Neural progenitor cell (in vitro differentiated cells): ENCODE data around the gene TRAF4. TPM values are rescaled to one million over a fixed set of nuclear protein-coding genes. Genes with fewer than 3 reads are reported as not detected.
A peak's percentile ranks its signal among the peaks of the same experiment; 100 is the strongest.

ENCODE experiments used
- DNase-seq: peaks from one replicate; pipeline ENCODE4 v3.0.0-alpha.2; 2016; ENCODE audit warnings: low spot score
- H2AFZ ChIP-seq: fragments of 200-600 bp; sonication (generic); replicated peaks from 2 replicates; pipeline ENCODE4 v1.6.1; 2016; ENCODE audit warnings: antibody characterized with exemption
- H3F3A ChIP-seq: fragments of 200-600 bp; sonication (generic); 2 replicates; pipeline ENCODE4 v1.6.1; 2016; ENCODE audit warnings: antibody characterized with exemption, low read depth
- H3K27ac ChIP-seq: fragments of 200-600 bp; sonication (generic); 2 replicates; pipeline ENCODE4 v1.5.1; 2016; ENCODE audit warnings: mild to moderate bottlenecking
- H3K27me3 ChIP-seq: fragments of 200-600 bp; sonication (generic); 2 replicates; pipeline ENCODE4 v1.6.1; 2016; ENCODE audit warnings: mild to moderate bottlenecking, moderate library complexity
- H3K36me3 ChIP-seq: fragments of 200-600 bp; sonication (generic); 2 replicates; pipeline ENCODE4 v1.5.1; 2016
- H3K4me1 ChIP-seq: fragments of 200-600 bp; sonication (generic); 2 replicates; pipeline ENCODE4 v1.6.1; 2016; ENCODE audit warnings: mixed run types
- H3K4me2 ChIP-seq: fragments of 200-600 bp; sonication (generic); 2 replicates; pipeline ENCODE4 v1.6.1; 2016
- H3K4me3 ChIP-seq: fragments of 200-600 bp; sonication (generic); 2 replicates; pipeline ENCODE4 v1.5.1; 2016
- H3K79me2 ChIP-seq: fragments of 200-600 bp; sonication (generic); 2 replicates; pipeline ENCODE4 v1.6.1; 2016; ENCODE audit warnings: low read depth
- H3K9ac ChIP-seq: fragments of 200-600 bp; sonication (generic); 2 replicates; pipeline ENCODE4 v1.6.1; 2016
- H3K9me3 ChIP-seq: fragments of 200-600 bp; sonication (generic); 2 replicates; pipeline ENCODE4 v1.5.1; 2016; ENCODE audit warnings: low read depth
- H4K20me1 ChIP-seq: fragments of 200-600 bp; sonication (generic); 2 replicates; pipeline ENCODE4 v1.6.1; 2016; ENCODE audit warnings: low read depth
- H3K27ac Mint-ChIP-seq: 3 replicates; pipeline ENCODE4 v1.8.0; 2021; ENCODE audit warnings: mixed read lengths
- H3K27me3 Mint-ChIP-seq: 2 replicates; pipeline ENCODE4 v1.8.0; 2022; ENCODE audit warnings: low read depth, mild to moderate bottlenecking, inconsistent platforms, moderate library complexity, mixed read lengths; ENCODE audit not compliant: insufficient read depth
- H3K36me3 Mint-ChIP-seq: 3 replicates; pipeline ENCODE4 v1.8.0; 2021; ENCODE audit warnings: mixed read lengths
- H3K4me1 Mint-ChIP-seq: 3 replicates; pipeline ENCODE4 v1.8.0; 2021; ENCODE audit warnings: mixed read lengths
- H3K4me3 Mint-ChIP-seq: 3 replicates; pipeline ENCODE4 v1.8.0; 2021; ENCODE audit warnings: mild to moderate bottlenecking, moderate library complexity, mixed read lengths
- H3K9me3 Mint-ChIP-seq: 3 replicates; pipeline ENCODE4 v1.8.0; 2020; ENCODE audit warnings: mixed read lengths
- EZH2 ChIP-seq: fragments of 200-600 bp; sonication (generic); IDR thresholded peaks from 2 replicates; pipeline ENCODE4 v1.6.1; 2017; ENCODE audit warnings: antibody characterized with exemption, mild to moderate bottlenecking, moderate library complexity
- EZH2phosphoT487 ChIP-seq: fragments of 200-600 bp; sonication (generic); IDR thresholded peaks from 2 replicates; pipeline ENCODE4 v1.6.1; 2017; ENCODE audit warnings: antibody characterized with exemption
- total RNA-seq: library from RNA; depleted of rRNA; stranded (reverse); fragments of >200 nt; gene quantifications from 2 replicates; pipeline ENCODE4 v1.2.3, GENCODE V29; 2015; ENCODE audit warnings: low replicate concordance
- TF ChIP-seq, protein P1 (sequence below): fragments of 200-600 bp; sonication (generic); IDR thresholded peaks from 2 replicates; pipeline ENCODE4 v1.5.1; 2017; ENCODE audit warnings: antibody characterized with exemption, mild to moderate bottlenecking

TRAF4 gene
- total RNA-seq, 1 donor from 2014 or later: 32.2 TPM

DNA sequence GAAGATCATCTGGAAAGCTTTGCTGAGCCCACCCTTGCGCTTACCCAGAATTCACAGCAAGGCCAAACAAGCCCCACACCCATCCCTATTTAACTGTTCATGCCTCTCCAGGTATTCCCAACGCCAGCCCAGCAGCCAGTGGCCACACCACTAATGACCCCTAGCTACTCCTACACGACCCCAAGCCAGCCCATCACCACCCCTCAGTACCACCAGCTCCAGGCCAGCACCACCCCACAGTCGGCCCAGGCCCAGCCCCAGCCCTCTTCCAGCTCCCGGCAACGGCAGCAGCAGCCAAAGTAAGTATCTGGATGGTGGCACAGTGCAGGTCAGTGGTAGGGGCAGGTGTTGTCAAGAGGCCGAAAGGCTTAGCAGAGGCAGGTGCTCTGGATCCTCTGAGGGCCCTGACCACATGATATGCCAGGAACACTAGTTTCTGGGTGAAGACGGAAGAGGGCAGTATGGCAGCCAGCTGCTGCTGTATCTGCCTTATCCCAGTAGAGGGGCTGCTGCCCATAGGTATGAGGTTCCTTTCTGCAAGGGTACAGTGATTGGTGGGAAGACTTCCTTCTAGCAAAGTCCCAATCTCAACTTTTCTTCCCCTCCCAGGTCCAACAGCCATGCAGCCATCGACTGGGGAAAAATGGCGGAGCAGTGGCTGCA is 42.9 kb upstream of the TRAF4 start:
- H3K36me3 ChIP-seq: no peaks in the 10 kb centered on the region
- Mint-ChIP-seq H3K36me3 (peaks cover 32% of the 10 kb centered on the region), H3K9me3 (no peaks in the 10 kb centered on the region), H3K27me3 (peaks cover 8% of the 10 kb centered on the region), H3K27ac (no peak overlapping the region), H3K4me3 (no peak overlapping the region), H3K4me1 (peaks cover 22% of the 10 kb centered on the region)
- no peaks in the 10 kb centered on the region for H3K9me3 ChIP-seq
- H3K9ac ChIP-seq: no peak overlapping the region
- H3K4me2 ChIP-seq: no peak overlapping the region
- H3K4me1 ChIP-seq: peaks cover 20% of the 10 kb centered on the region
- no peaks in the 10 kb centered on the region for H3K27me3 ChIP-seq
- H4K20me1 ChIP-seq: peaks cover 34% of the 10 kb centered on the region
- H3K4me3 ChIP-seq: no peak overlapping the region
- H3K27ac ChIP-seq: no peak overlapping the region
- no peak for DNase-seq
- no peak overlapping the region for H2AFZ ChIP-seq
- no peak for TF ChIP-seq EZH2
- TF ChIP-seq EZH2phosphoT487: no peak
- TF ChIP-seq, protein P1, sequence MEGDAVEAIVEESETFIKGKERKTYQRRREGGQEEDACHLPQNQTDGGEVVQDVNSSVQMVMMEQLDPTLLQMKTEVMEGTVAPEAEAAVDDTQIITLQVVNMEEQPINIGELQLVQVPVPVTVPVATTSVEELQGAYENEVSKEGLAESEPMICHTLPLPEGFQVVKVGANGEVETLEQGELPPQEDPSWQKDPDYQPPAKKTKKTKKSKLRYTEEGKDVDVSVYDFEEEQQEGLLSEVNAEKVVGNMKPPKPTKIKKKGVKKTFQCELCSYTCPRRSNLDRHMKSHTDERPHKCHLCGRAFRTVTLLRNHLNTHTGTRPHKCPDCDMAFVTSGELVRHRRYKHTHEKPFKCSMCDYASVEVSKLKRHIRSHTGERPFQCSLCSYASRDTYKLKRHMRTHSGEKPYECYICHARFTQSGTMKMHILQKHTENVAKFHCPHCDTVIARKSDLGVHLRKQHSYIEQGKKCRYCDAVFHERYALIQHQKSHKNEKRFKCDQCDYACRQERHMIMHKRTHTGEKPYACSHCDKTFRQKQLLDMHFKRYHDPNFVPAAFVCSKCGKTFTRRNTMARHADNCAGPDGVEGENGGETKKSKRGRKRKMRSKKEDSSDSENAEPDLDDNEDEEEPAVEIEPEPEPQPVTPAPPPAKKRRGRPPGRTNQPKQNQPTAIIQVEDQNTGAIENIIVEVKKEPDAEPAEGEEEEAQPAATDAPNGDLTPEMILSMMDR: no peak
- H3K79me2 ChIP-seq: no peaks in the 10 kb centered on the region
- peaks cover 27% of the 10 kb centered on the region for H3F3A ChIP-seq

DNA sequence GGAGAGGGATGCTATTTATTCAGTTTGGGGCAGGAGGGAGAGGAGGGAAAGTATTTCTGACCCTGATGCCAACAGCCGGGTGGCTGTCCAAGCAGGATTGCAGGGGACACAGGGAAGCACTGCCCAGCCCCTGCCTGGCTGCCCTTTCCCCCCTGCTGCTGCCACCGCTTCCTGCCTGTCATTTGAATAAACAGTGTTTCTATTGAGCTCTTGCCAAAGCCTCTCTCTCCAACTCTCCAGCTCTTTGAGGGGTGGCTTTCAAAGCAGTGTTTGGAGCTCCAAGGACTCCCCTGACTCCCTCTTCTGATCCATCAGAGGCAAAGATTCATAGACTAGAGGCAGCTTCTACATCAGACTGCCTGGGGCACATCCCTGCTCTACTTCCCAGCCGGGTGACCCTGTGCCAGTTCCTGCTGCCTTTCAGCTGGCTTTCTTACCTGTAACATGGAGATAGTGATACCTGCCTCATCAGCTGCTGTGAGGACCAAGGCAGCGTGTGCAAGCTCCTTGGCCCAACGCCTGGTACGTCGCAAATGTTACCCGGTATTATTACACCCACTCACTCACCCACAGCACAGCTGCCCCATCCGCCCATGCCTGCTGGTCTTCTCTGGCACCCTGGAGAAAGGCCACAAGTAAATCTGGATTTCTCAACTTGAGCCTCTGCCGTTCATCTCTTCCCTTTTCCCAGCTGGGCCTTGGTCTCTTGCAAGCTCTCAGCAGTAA is 41.6 kb upstream of the TRAF4 start:
- H3K27ac Mint-ChIP-seq: peak overlapping the region; percentile 57
- Histone ChIP-seq H3K27ac (peak overlapping the region; percentile 78), H3K9me3 (no peaks in the 10 kb centered on the region), H3K36me3 (no peaks in the 10 kb centered on the region), H3K4me3 (no peak overlapping the region), H3K4me2 (peak overlapping the region; percentile 51), H3F3A (peaks cover 27% of the 10 kb centered on the region), H3K4me1 (peaks cover 20% of the 10 kb centered on the region), H4K20me1 (peaks cover 40% of the 10 kb centered on the region), H3K79me2 (no peaks in the 10 kb centered on the region), H3K27me3 (no peaks in the 10 kb centered on the region), H2AFZ (no peak overlapping the region), H3K9ac (peak overlapping the region; percentile 60)
- no peak for TF ChIP-seq EZH2phosphoT487
- TF ChIP-seq, protein P1: no peak
- no peak for TF ChIP-seq EZH2
- H3K4me3 Mint-ChIP-seq: no peak overlapping the region
- peaks cover 8% of the 10 kb centered on the region for H3K27me3 Mint-ChIP-seq
- H3K4me1 Mint-ChIP-seq: peaks cover 26% of the 10 kb centered on the region
- H3K9me3 Mint-ChIP-seq: no peaks in the 10 kb centered on the region
- H3K36me3 Mint-ChIP-seq: peaks cover 28% of the 10 kb centered on the region
- DNase-seq: no peak

DNA sequence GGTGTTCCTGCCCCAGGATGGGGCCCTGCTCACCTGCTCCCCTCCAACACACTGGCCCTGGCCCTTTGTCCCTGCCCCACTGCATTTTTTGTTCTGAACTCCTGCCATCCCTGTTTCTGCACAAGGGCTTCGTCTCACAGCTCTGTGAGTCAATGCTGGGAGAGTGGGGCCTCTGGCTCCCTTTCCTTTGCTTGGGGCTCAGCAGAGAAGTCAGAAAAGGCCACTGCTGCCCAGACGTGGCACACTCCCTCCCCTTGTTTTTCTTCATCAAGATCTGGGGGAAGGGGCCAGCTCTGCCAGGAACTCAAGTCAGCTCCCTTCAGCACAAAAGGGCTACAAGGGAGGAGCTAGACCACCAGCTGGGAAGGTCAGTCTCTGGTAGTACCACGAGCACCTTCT is 41.1 kb upstream of the TRAF4 start:
- H3K36me3 ChIP-seq: no peaks in the 10 kb centered on the region
- H3K4me1 ChIP-seq: peaks cover 20% of the 10 kb centered on the region
- Mint-ChIP-seq H3K27me3 (peaks cover 8% of the 10 kb centered on the region), H3K36me3 (peaks cover 24% of the 10 kb centered on the region), H3K4me1 (peaks cover 32% of the 10 kb centered on the region), H3K9me3 (no peaks in the 10 kb centered on the region), H3K4me3 (no peak overlapping the region), H3K27ac (peak overlapping the region; percentile 57)
- no peaks in the 10 kb centered on the region for H3K79me2 ChIP-seq
- peak overlapping the region; percentile 78 for H3K27ac ChIP-seq
- peak overlapping the region; percentile 60 for H3K9ac ChIP-seq
- peaks cover 40% of the 10 kb centered on the region for H4K20me1 ChIP-seq
- H3K4me2 ChIP-seq: peak overlapping the region; percentile 51
- no peaks in the 10 kb centered on the region for H3K9me3 ChIP-seq
- H3F3A ChIP-seq: peaks cover 27% of the 10 kb centered on the region
- no peak overlapping the region for H2AFZ ChIP-seq
- TF ChIP-seq EZH2 (no peak), EZH2phosphoT487 (no peak)
- TF ChIP-seq, protein P1: no peak
- DNase-seq: peak; percentile 43
- no peaks in the 10 kb centered on the region for H3K27me3 ChIP-seq
- H3K4me3 ChIP-seq: no peak overlapping the region
